SK-N-SH treated with all-trans-retinoic acid at 6 μM for 48 hours (cell line): ENCODE results near the gene TMEM59.

Experiments used
- ATAC-seq: fragments of 200-7000 bp; cut with Tn5 transposase; 3 replicates; pipeline ENCODE4 v1.9.1; 2020; ENCODE audit warnings: mild to moderate bottlenecking, moderate library complexity
- ARNTL ChIP-seq: fragments of 450-650 bp; formaldehyde crosslinking; IDR thresholded peaks from 2 replicates; pipeline ENCODE4 v1.5.0; 2020; ENCODE audit warnings: low read depth, mild to moderate bottlenecking, moderate library complexity, borderline replicate concordance
- BACH2 ChIP-seq: fragments of 250-450 bp; sonication (Bioruptor Pico); IDR thresholded peaks from 2 replicates; pipeline ENCODE4 v1.9.0; 2021; ENCODE audit warnings: mild to moderate bottlenecking, borderline replicate concordance
- CSDC2 ChIP-seq: fragments of 250-450 bp; sonication (Bioruptor Pico); IDR thresholded peaks from 2 replicates; pipeline ENCODE4 v1.5.0; 2020; ENCODE audit warnings: mild to moderate bottlenecking, moderate library complexity
- ESRRG ChIP-seq: fragments of 250-450 bp; sonication (Bioruptor Pico); IDR thresholded peaks from 2 replicates; pipeline ENCODE4 v1.6.1; 2021; ENCODE audit warnings: mild to moderate bottlenecking
- GLIS3 ChIP-seq: fragments of 250-450 bp; sonication (Bioruptor Pico); IDR thresholded peaks from 2 replicates; pipeline ENCODE4 v1.5.0; 2020; ENCODE audit warnings: mild to moderate bottlenecking, moderate library complexity
- ISL1 ChIP-seq: fragments of 250-450 bp; sonication (Bioruptor Pico); IDR thresholded peaks from 2 replicates; pipeline ENCODE4 v2.1.2; 2022; ENCODE audit warnings: mild to moderate bottlenecking, moderate library complexity
- OSR1 ChIP-seq: fragments of 250-450 bp; sonication (Bioruptor Pico); IDR thresholded peaks from 2 replicates; pipeline ENCODE4 v1.8.0; 2022; ENCODE audit warnings: moderate library complexity, mild to moderate bottlenecking, inconsistent platforms
- PATZ1 ChIP-seq: fragments of 250-450 bp; sonication (Bioruptor Pico); IDR thresholded peaks from 2 replicates; pipeline ENCODE4 v1.8.0; 2020; ENCODE audit warnings: mild to moderate bottlenecking, moderate library complexity, borderline replicate concordance
- PPARA ChIP-seq: fragments of 250-450 bp; sonication (Bioruptor Pico); IDR thresholded peaks from 2 replicates; pipeline ENCODE4 v1.5.0; 2020; ENCODE audit warnings: mild to moderate bottlenecking, borderline replicate concordance
- RARB ChIP-seq: fragments of 250-450 bp; sonication (Bioruptor Pico); IDR thresholded peaks from 2 replicates; pipeline ENCODE4 v1.8.0; 2021; ENCODE audit warnings: mild to moderate bottlenecking, moderate library complexity
- SNAI2 ChIP-seq: fragments of 250-450 bp; sonication (Bioruptor Pico); IDR thresholded peaks from 2 replicates; pipeline ENCODE4 v1.5.0; 2020; ENCODE audit warnings: mild to moderate bottlenecking, moderate library complexity
- TCF4 ChIP-seq: fragments of 250-450 bp; sonication (Bioruptor Pico); IDR thresholded peaks from 2 replicates; pipeline ENCODE4 v1.8.0; 2021; ENCODE audit warnings: mild to moderate bottlenecking, moderate library complexity, borderline replicate concordance
- TOX ChIP-seq: fragments of 250-450 bp; sonication (Bioruptor Pico); IDR thresholded peaks from 2 replicates; pipeline ENCODE4 v1.8.0; 2021; ENCODE audit warnings: mild to moderate bottlenecking, moderate library complexity, borderline replicate concordance
- ZC3H10 ChIP-seq: fragments of 250-450 bp; sonication (Bioruptor Pico); IDR thresholded peaks from 2 replicates; pipeline ENCODE4 v1.5.1; 2021; ENCODE audit warnings: mild to moderate bottlenecking, moderate library complexity
- ZFP3 ChIP-seq: fragments of 250-450 bp; sonication (Bioruptor Pico); IDR thresholded peaks from 2 replicates; pipeline ENCODE4 v1.5.0; 2020; ENCODE audit warnings: mild to moderate bottlenecking, moderate library complexity
- ZFP30 ChIP-seq: fragments of 450-650 bp; formaldehyde crosslinking; IDR thresholded peaks from 2 replicates; pipeline ENCODE4 v1.5.0; 2022; ENCODE audit warnings: mild to moderate bottlenecking, moderate library complexity
- ZNF565 ChIP-seq: fragments of 450-650 bp; formaldehyde crosslinking; conservative IDR thresholded peaks from 2 replicates; pipeline ENCODE4 v1.5.0; 2020; ENCODE audit warnings: low read depth, mild to moderate bottlenecking, moderate library complexity
- ZNF70 ChIP-seq: fragments of 450-650 bp; formaldehyde crosslinking; IDR thresholded peaks from 2 replicates; pipeline ENCODE4 v1.5.0; 2020; ENCODE audit warnings: mild to moderate bottlenecking, moderate library complexity
- ZNF8 ChIP-seq: fragments of 450-650 bp; formaldehyde crosslinking; IDR thresholded peaks from 2 replicates; pipeline ENCODE4 v1.5.0; 2020; ENCODE audit warnings: mild to moderate bottlenecking, moderate library complexity
- TF ChIP-seq, protein P1 (sequence below): fragments of 250-450 bp; sonication (Bioruptor Pico); IDR thresholded peaks from 2 replicates; pipeline ENCODE4 v1.8.0; 2021; ENCODE audit warnings: low read depth, mild to moderate bottlenecking, moderate library complexity, borderline replicate concordance
- TF ChIP-seq, protein P2 (sequence below): fragments of 250-450 bp; sonication (Bioruptor Pico); IDR thresholded peaks from 2 replicates; pipeline ENCODE4 v1.5.1; 2021; ENCODE audit warnings: mild to moderate bottlenecking, moderate library complexity

Gene TMEM59

GRCh38 chr1:54046671-54047383 lies 6.2 kb downstream of the TMEM59 start:
- no peak; the same call in 2 of the 3 replicates for ATAC-seq
- TF ChIP-seq SNAI2 (CRISPR knock-in tag) (no peak), TCF4 (peak; percentile 48; the same call in 1 of the 2 replicates), ZFP3 (no peak), PPARA (CRISPR knock-in tag) (no peak)

GRCh38 chr1:54045496-54045895 lies 7.5 kb downstream of the TMEM59 start:
- no peak for TF ChIP-seq ZFP3
- TF ChIP-seq ARNTL (CRISPR knock-in tag), result no peak
- TF ChIP-seq ISL1 (CRISPR knock-in tag), result no peak
- no peak for TF ChIP-seq GLIS3
- TF ChIP-seq CSDC2 (CRISPR knock-in tag), result no peak
- TF ChIP-seq PPARA (CRISPR knock-in tag), result no peak
- TF ChIP-seq, protein P1, sequence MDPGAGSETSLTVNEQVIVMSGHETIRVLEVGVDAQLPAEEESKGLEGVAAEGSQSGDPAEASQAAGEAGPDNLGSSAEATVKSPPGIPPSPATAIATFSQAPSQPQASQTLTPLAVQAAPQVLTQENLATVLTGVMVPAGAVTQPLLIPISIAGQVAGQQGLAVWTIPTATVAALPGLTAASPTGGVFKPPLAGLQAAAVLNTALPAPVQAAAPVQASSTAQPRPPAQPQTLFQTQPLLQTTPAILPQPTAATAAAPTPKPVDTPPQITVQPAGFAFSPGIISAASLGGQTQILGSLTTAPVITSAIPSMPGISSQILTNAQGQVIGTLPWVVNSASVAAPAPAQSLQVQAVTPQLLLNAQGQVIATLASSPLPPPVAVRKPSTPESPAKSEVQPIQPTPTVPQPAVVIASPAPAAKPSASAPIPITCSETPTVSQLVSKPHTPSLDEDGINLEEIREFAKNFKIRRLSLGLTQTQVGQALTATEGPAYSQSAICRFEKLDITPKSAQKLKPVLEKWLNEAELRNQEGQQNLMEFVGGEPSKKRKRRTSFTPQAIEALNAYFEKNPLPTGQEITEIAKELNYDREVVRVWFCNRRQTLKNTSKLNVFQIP (CRISPR knock-in tag), result no peak
- no peak for TF ChIP-seq SNAI2 (CRISPR knock-in tag)
- no peak for TF ChIP-seq RARB (CRISPR knock-in tag)
- no peak for ATAC-seq

GRCh38 chr1:54041806-54042205 lies 11.2 kb downstream of the TMEM59 start:
- ATAC-seq, result no peak
- no peak for TF ChIP-seq ESRRG
- TF ChIP-seq, protein P1 (CRISPR knock-in tag), result no peak
- no peak for TF ChIP-seq BACH2 (CRISPR knock-in tag)
- no peak for TF ChIP-seq ZNF70 (CRISPR knock-in tag)
- TF ChIP-seq OSR1, result no peak
- no peak for TF ChIP-seq ZFP30
- TF ChIP-seq PATZ1 (CRISPR knock-in tag), result no peak
- no peak for TF ChIP-seq ZFP3
- TF ChIP-seq RARB (CRISPR knock-in tag), result no peak
- TF ChIP-seq ISL1 (CRISPR knock-in tag), result no peak
- TF ChIP-seq ZNF565 (CRISPR knock-in tag), result no peak
- TF ChIP-seq ZC3H10, result no peak
- no peak for TF ChIP-seq ZNF8 (CRISPR knock-in tag)
- TF ChIP-seq ARNTL (CRISPR knock-in tag), result no peak

DNA sequence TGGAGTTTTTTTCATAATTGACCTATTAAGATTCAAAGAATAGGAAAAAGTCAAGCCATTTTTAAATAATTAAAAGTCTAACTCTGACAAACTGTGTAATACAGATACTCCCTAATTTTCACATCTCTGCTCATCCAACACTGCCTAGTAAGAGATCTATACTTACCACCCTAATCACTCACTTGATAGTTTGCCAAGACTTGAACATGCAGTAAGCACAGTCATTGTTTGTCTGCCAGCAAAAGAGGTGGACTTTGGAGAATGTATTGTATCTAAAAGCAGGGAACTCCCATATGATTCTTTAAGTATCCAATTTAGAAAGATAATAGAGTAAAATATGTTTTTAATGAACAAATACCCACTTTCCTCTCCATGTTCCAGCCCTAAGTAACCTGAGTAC lies 15.5 kb downstream of the TMEM59 start:
- TF ChIP-seq CSDC2 (CRISPR knock-in tag) (no peak), GLIS3 (no peak), ZC3H10 (no peak), ZNF70 (CRISPR knock-in tag) (no peak), TCF4 (no peak), ZNF565 (CRISPR knock-in tag) (no peak), ARNTL (CRISPR knock-in tag) (no peak), TOX (CRISPR knock-in tag) (no peak)
- peak; percentile 40; the same call in 1 of the 3 replicates for ATAC-seq

GRCh38 chr1:54028306-54029251 lies 24.4 kb downstream of the TMEM59 start:
- ATAC-seq, result no peak
- TF ChIP-seq, protein P2, sequence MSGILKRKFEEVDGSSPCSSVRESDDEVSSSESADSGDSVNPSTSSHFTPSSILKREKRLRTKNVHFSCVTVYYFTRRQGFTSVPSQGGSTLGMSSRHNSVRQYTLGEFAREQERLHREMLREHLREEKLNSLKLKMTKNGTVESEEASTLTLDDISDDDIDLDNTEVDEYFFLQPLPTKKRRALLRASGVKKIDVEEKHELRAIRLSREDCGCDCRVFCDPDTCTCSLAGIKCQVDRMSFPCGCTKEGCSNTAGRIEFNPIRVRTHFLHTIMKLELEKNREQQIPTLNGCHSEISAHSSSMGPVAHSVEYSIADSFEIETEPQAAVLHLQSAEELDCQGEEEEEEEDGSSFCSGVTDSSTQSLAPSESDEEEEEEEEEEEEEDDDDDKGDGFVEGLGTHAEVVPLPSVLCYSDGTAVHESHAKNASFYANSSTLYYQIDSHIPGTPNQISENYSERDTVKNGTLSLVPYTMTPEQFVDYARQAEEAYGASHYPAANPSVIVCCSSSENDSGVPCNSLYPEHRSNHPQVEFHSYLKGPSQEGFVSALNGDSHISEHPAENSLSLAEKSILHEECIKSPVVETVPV (CRISPR knock-in tag), result no peak
- TF ChIP-seq ZNF565 (CRISPR knock-in tag) (no peak), OSR1 (no peak), ESRRG (no peak), RARB (CRISPR knock-in tag) (no peak), ZC3H10 (no peak), TCF4 (peak; percentile 76; the same call in 1 of the 2 replicates), PATZ1 (CRISPR knock-in tag) (no peak), GLIS3 (no peak), ZFP3 (no peak), CSDC2 (CRISPR knock-in tag) (no peak), ZNF8 (CRISPR knock-in tag) (no peak), ZFP30 (no peak), PPARA (CRISPR knock-in tag) (no peak), ARNTL (CRISPR knock-in tag) (no peak)
